Hepatocyte (in vitro differentiated cells): ENCODE results near the gene TUBB2B.

Source experiments
- CTCF ChIP-seq: fragments of 200-600 bp; sonication (generic); IDR thresholded peaks from 2 replicates; pipeline ENCODE4 v1.5.1; 2016; ENCODE audit warnings: antibody characterized with exemption, mild to moderate bottlenecking; ENCODE audit not compliant: poor library complexity
- EZH2 ChIP-seq: fragments of 200-600 bp; sonication (generic); IDR thresholded peaks from 2 replicates; pipeline ENCODE4 v1.6.1; 2016; ENCODE audit warnings: antibody characterized with exemption, mild to moderate bottlenecking, borderline replicate concordance
- EZH2phosphoT487 ChIP-seq: fragments of 200-600 bp; sonication (generic); IDR thresholded peaks from one replicate; pipeline ENCODE4 v1.6.1; 2018; ENCODE audit warnings: antibody characterized with exemption, mild to moderate bottlenecking, low read depth, moderate library complexity; ENCODE audit not compliant: unreplicated experiment, severe bottlenecking

- no peak for TF ChIP-seq CTCF
- no peak for TF ChIP-seq EZH2
- no peak for TF ChIP-seq EZH2phosphoT487
Observed at GRCh38 chr6:3261921-3262320, 34.5 kb upstream of the TUBB2B start.
